HAP-1 (cell line): ENCODE results near the gene MTRF1L.
"Not testable (repeated sequence)": the region's sequence is repeated elsewhere in the genome, so short reads cannot be mapped to it uniquely, and the experiment has no call there.

ENCODE experiments used
- DNase-seq, 2 experiments: peaks; one replicate each; pipeline ENCODE4 v3.0.0-alpha.2; 2016 to 2020; ENCODE audit warnings: low spot score in 2 of 2
- H3K27me3 ChIP-seq: fragments of 250-450 bp; sonication (Bioruptor Pico); 2 replicates; pipeline ENCODE4 v1.5.1; 2020; ENCODE audit warnings: low read depth, mild to moderate bottlenecking, moderate library complexity
- H3K36me3 ChIP-seq: fragments of 250-450 bp; sonication (Bioruptor Pico); replicated peaks from 2 replicates; pipeline ENCODE4 v1.5.1; 2020; ENCODE audit warnings: mild to moderate bottlenecking
- H3K4me1 ChIP-seq: fragments of 250-450 bp; sonication (Bioruptor Pico); 2 replicates; pipeline ENCODE4 v1.5.1; 2020; ENCODE audit warnings: mild to moderate bottlenecking
- H3K4me3 ChIP-seq: fragments of 250-450 bp; sonication (Bioruptor Pico); 2 replicates; pipeline ENCODE4 v1.5.1; 2020; ENCODE audit warnings: mild to moderate bottlenecking, moderate library complexity
- H3K9me3 ChIP-seq: fragments of 250-450 bp; sonication (Bioruptor Pico); 2 replicates; pipeline ENCODE4 v1.5.1; 2020; ENCODE audit warnings: mild to moderate bottlenecking, moderate library complexity
- in situ Hi-C: fragments of 300-500 bp; cut with MboI; formaldehyde crosslinking; loops from 3 replicates; pipeline ENCODE4 v1.14.3; 2020; ENCODE audit warnings: low sequenced_read_pairs, inconsistent platforms, mixed read lengths

MTRF1L gene

DNA sequence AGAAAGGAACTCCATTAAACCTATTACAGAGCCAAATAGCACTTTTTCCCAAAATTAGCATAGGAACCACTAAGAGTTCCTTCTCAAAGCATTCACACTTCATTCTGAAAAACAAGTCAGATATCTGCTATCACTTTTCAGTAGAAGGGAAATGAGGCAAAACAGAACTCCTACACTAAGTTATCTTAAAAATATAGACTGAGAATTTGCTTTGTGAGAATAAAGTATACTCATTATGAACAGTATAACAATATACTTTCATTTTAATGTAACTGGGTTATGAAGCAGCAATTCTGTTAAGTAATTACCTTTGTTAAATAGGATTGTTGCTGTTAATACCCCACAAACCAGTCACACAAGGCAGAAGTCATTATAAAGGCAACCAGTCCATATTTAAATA is 8.7 kb downstream of the MTRF1L start:
- H3K36me3 ChIP-seq, result peaks cover 59% of the 10 kb centered on the region
- DNase-seq, result no peak
- H3K9me3 ChIP-seq, result no peaks in the 10 kb centered on the region
- peaks cover 5% of the 10 kb centered on the region; the same call in 1 of the 2 replicates for H3K4me1 ChIP-seq
- H3K4me3 ChIP-seq, result no peak overlapping the region
- in situ Hi-C loops, result loop anchor here (25.0 kb wide), 1 partner anchor 1532 kb away; the partner anchor contains the start of gene RMND1
- H3K27me3 ChIP-seq, result no peaks in the 10 kb centered on the region

- in situ Hi-C loops, result loop anchor here (25.0 kb wide), 1 partner anchor 1531 kb away; the partner anchor contains the start of gene RMND1
- no peak for DNase-seq
- Histone ChIP-seq H3K27me3 (no peaks in the 10 kb centered on the region), H3K4me1 (peaks cover 5% of the 10 kb centered on the region; the same call in 1 of the 2 replicates), H3K9me3 (no peaks in the 10 kb centered on the region), H3K36me3 (peaks cover 57% of the 10 kb centered on the region), H3K4me3 (no peak overlapping the region)
These were observed 9.1 kb downstream of the MTRF1L start for GRCh38 chr6:152993431-152993830.

DNA sequence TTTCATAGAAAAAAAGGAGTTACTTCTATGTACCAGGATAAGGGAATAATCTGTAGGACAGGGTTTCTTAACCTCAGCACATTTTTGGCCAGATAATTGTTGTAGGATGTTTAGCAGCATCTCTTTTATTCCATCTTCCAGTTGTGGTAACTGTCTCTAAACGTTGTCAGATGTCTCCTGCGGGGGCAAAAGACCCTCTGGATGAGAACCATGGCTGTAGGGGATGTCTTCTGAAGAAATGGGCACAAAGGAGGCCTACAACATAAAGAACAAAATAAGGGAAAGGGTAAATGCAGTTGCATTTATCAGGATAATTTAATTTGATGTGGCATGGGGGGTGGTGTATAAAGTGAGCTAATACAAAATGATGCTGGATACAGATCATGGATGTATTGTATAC is 15.5 kb downstream of the MTRF1L start:
- no peaks in the 10 kb centered on the region for H3K27me3 ChIP-seq

GRCh38 chr6:152985300-152985699 is 17.2 kb downstream of the MTRF1L start:
- H3K27me3 ChIP-seq, DNase-seq, H3K36me3 ChIP-seq, H3K9me3 ChIP-seq, H3K4me1 ChIP-seq: not testable (repeated sequence)
- H3K4me3 ChIP-seq, result peak overlapping the region; percentile 72
- in situ Hi-C loops, result loop anchor here (25.0 kb wide), 1 partner anchor 1523 kb away; the partner anchor contains the start of gene RMND1

More for the DNA sequence above, 15.5 kb downstream of the MTRF1L start:
- Histone ChIP-seq H3K4me1 (peaks cover 3% of the 10 kb centered on the region; the same call in 1 of the 2 replicates), H3K4me3 (no peak overlapping the region), H3K9me3 (no peaks in the 10 kb centered on the region), H3K36me3 (peaks cover 19% of the 10 kb centered on the region)
- in situ Hi-C loops, result loop anchor here (25.0 kb wide), 1 partner anchor 1525 kb away; the partner anchor contains the start of gene RMND1
- DNase-seq, result no peak

- no peaks in the 10 kb centered on the region for H3K27me3 ChIP-seq
- peak overlapping the region; percentile 72 for H3K4me3 ChIP-seq
- H3K9me3 ChIP-seq, result no peaks in the 10 kb centered on the region
- peaks cover 6% of the 10 kb centered on the region; the same call in 1 of the 2 replicates for H3K36me3 ChIP-seq
- in situ Hi-C loops, result loop anchor here (25.0 kb wide), 1 partner anchor 1522 kb away; the partner anchor contains the start of gene RMND1
- DNase-seq, result no peak
- peaks cover 13% of the 10 kb centered on the region for H3K4me1 ChIP-seq
These were observed 18.0 kb downstream of the MTRF1L start for GRCh38 chr6:152984513-152984872.

- Histone ChIP-seq H3K4me1 (peaks cover 19% of the 10 kb centered on the region), H3K27me3 (no peaks in the 10 kb centered on the region), H3K36me3 (peaks cover 10% of the 10 kb centered on the region; the same call in 1 of the 2 replicates), H3K4me3 (peak overlapping the region; percentile 72), H3K9me3 (no peaks in the 10 kb centered on the region)
- peak in 1 of 2 experiments; percentile 67 for DNase-seq
- in situ Hi-C loops, result loop anchor here (25.0 kb wide), 1 partner anchor 1522 kb away; the partner anchor contains the start of gene RMND1
These were observed 18.6 kb downstream of the MTRF1L start for GRCh38 chr6:152983637-152984512.

DNA sequence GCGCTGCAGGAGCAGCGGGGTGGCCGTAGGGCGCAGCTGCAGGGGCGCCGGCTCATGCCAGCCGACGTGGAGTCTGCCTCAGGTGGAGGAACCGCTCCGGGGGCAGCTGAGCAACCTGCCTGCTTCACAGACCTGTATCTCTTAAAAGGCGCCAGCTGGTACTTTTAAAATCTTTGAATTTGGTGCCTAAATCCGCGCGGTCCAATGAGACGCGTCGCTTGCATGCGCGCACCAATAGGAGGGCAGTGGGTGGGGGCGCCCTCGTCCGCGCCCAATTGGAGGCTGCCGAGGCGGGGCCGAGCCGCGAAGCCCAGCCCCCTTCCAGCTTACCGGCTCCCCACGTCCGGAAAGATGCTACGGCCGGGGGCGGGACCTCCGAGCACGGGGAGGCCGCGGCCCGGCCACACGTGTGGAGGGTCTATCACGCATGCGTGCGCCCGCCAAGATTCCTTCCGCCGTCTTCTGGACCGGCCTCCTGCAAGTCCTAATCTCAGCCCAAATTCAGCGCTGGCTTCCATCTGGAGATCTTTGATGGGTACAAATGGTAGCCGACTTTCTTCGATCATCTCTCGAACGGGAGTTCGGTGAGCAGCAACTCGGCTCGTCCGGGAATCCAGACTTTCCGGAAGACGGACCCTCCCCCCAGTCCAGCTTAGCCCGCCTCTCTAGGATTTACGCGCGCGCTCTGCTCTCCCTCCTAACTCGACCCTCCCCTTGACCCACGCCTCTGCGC is 19.4 kb downstream of the MTRF1L start, which contains the start of gene FBXO5:
FBXO5 (minus strand) TSS at position 138 of the 733 bp plus-strand sequence; CDS start at position 56, 82 bp downstream.
- in situ Hi-C loops, result loop anchor here (25.0 kb wide), 1 partner anchor 1521 kb away; the partner anchor contains the start of gene RMND1
- Histone ChIP-seq H3K36me3 (peaks cover 16% of the 10 kb centered on the region), H3K27me3 (no peaks in the 10 kb centered on the region), H3K4me1 (peaks cover 25% of the 10 kb centered on the region), H3K9me3 (no peaks in the 10 kb centered on the region), H3K4me3 (peak within 1 kb of the TSS; percentile 72)
- DNase-seq, result peak; percentile 94 to 97

DNA sequence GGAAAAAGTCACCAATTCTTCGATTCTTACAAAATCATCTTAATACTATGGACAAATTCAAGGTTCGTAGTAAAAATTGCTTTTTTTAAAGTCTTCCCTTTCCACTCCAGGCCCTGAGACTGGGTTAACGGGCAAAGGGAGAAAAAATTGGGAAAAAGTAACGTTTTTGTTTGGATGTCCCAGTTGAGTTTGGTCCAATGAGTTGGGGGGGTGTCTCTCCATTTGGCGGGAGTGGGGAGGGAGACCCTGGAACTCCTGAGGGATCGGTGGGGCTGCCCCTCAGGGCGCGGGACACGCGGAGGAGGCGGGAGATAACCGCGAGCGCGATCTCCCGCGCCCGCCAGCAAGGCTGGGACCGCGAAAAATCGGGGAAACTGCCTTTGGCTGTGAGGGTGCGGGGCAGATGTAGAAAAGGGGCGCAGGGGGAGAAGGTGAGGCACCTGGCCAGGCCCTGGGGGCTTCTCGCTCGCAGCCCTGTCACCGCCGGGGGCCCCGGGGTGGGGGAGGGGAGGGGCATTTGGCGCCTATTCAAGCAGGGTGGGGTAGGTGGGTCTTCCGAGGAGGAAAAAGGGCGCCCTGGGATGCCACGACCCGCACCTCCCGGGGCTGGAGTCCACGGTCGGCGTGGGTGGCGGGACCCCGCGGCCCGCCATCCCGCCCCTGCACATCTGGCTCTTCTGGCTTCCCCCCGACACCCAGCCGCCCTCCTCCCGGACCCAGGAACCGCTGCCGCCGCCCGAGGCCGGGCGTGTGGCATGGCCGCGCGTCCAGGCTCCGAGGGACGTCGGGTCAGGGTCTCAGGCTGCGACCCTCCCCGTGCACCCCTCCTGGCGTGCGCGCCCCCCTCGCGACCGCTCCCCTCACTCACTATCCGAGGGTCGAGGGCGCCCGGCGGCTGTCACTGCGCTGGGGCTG is 20.3 kb downstream of the MTRF1L start:
- Histone ChIP-seq H3K9me3 (no peaks in the 10 kb centered on the region), H3K4me1 (peaks cover 31% of the 10 kb centered on the region), H3K4me3 (peak overlapping the region; percentile 72), H3K36me3 (peaks cover 16% of the 10 kb centered on the region), H3K27me3 (no peaks in the 10 kb centered on the region)
- in situ Hi-C loops, result loop anchor here (25.0 kb wide), 1 partner anchor 1520 kb away; the partner anchor contains the start of gene RMND1
- DNase-seq, result peak; percentile 59 to 66

GRCh38 chr6:152981219-152981618 is 21.3 kb downstream of the MTRF1L start:
- Histone ChIP-seq H3K4me3 (peak overlapping the region; percentile 72), H3K9me3 (no peaks in the 10 kb centered on the region), H3K27me3 (no peaks in the 10 kb centered on the region), H3K4me1 (peaks cover 39% of the 10 kb centered on the region), H3K36me3 (peaks cover 25% of the 10 kb centered on the region)
- DNase-seq, result no peak
- in situ Hi-C loops, result loop anchor here (25.0 kb wide), 1 partner anchor 1519 kb away; the partner anchor contains the start of gene RMND1

GRCh38 chr6:152980656-152981055 is 21.9 kb downstream of the MTRF1L start:
- peaks cover 29% of the 10 kb centered on the region for H3K36me3 ChIP-seq
- H3K9me3 ChIP-seq, result no peaks in the 10 kb centered on the region
- DNase-seq, result no peak
- H3K27me3 ChIP-seq, result no peaks in the 10 kb centered on the region
- peak overlapping the region; percentile 72 for H3K4me3 ChIP-seq
- in situ Hi-C loops, result loop anchor here (25.0 kb wide), 1 partner anchor 1518 kb away; the partner anchor contains the start of gene RMND1
- peaks cover 44% of the 10 kb centered on the region for H3K4me1 ChIP-seq

- Histone ChIP-seq H3K4me3 (peak overlapping the region; percentile 72), H3K36me3 (peaks cover 45% of the 10 kb centered on the region), H3K9me3 (no peaks in the 10 kb centered on the region), H3K4me1 (peaks cover 57% of the 10 kb centered on the region), H3K27me3 (no peaks in the 10 kb centered on the region)
- in situ Hi-C loops, result loop anchor here (25.0 kb wide), 1 partner anchor 1517 kb away; the partner anchor contains the start of gene RMND1
- no peak for DNase-seq
These were observed 23.4 kb downstream of the MTRF1L start for GRCh38 chr6:152979116-152979515.

DNA sequence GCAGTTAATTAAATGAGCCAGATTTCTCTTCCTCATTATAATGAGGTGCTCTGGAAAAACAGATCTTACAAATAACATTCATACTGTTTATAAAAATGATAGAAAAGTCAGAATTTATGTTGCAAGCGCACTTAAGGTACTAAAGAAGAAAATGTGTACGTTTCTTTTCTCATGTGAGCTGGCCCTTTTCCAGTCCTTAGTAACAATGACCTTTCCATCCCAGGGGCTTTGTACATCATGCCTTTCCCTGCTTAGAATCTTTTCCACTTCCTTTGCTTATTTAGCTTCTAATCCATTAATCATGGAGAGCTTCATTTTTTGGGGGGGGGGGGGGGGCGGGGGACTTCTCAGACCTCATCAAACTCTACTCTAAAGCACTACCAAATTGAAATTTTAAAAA is 24.5 kb downstream of the MTRF1L start:
- peaks cover 55% of the 10 kb centered on the region for H3K36me3 ChIP-seq

More for the DNA sequence above, 24.5 kb downstream of the MTRF1L start:
- DNase-seq, result peak in 1 of 2 experiments; percentile 55
- no peaks in the 10 kb centered on the region for H3K9me3 ChIP-seq
- H3K4me3 ChIP-seq, result no peak overlapping the region
- H3K4me1 ChIP-seq, result peaks cover 57% of the 10 kb centered on the region
- in situ Hi-C loops, result loop anchor here (25.0 kb wide), 1 partner anchor 1516 kb away; the partner anchor contains the start of gene RMND1
- H3K27me3 ChIP-seq, result no peaks in the 10 kb centered on the region
